GM18909 (cell line): Measurements from ENCODE around the gene RBM38.
"Not testable (repeated sequence)": the region's sequence is repeated elsewhere in the genome, so short reads cannot be mapped to it uniquely, and the experiment has no call there.

ENCODE experiments used
- ATAC-seq: cut with Tn5 transposase; IDR thresholded peaks from one replicate; pipeline ENCODE4 v1.9.1; 2021; ENCODE audit warnings: mild to moderate bottlenecking; ENCODE audit not compliant: unreplicated experiment, poor library complexity

RBM38 gene

DNA sequence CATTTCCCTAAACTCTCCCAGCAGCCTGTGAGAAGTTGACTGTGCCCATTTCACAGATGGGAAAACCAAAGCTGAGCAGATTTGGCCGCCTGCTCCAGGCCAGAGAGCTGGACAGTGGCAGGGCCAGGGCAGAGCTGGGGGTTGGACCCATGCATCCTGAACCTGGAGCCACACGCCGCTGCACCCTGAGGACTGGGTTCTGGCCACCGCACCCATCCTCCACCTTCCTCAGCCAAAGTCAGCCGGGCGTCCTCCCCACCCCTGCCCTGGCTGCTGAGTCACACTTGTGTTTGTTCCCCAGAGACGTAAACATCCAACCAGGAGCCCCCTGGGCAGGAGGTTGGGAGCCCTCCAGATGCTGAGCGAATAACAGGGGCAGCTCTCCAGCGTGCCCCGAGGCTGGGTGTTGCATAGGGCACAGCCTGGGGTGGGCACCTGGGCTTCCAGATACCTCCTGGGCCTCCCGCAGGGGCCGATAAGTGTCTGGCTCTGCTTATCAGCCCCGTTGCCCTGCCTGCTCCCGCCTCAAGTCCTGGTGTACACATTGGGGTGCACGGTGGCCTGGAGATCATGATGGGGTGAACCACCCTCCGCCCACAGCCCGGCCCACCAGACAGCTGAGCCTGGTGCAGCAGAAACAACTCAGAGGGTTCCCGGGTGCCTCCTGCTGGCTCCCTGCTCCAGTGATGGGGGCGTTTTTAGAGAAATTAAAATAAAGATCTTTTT is 23.8 kb downstream of the RBM38 start:
- no peak for ATAC-seq

- ATAC-seq = no peak
Measured at GRCh38 chr20:57415771-57416170, 24.6 kb downstream of the RBM38 start.

DNA sequence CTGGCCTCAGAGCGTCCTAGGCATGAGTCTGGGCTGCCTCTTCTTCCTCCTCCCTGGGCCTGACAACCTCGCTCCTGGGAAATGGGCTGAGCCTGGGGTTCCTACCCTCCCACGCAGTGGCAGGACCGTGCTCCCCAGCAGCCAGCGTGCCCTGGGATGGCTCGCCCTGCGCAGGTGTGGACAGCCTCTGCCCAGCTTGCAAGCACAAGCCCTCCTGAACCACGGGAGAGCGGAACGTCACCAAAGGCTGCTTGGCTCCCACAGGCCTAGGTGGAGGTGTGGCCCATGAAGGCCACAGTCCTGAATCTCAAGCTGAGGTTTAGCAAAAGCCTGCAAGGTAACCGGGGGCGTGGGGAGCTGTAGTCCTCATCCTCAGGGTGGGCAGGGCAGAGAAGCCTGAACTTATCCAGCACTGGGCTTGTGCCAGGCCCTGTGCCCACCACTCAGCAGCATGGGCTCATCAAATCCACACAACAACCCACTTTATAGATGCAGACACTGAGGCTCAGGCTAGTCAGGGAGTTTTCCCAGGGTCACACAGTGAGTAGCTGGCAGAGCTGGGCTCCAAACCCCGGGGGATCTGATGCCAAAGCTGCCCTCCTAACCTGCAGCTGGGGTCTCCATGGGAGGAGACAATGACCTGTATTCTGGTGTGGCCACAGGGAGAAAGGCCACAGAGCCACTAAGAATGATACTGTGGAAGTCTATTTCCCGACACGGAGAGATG is 25.3 kb downstream of the RBM38 start:
- ATAC-seq = no peak

DNA sequence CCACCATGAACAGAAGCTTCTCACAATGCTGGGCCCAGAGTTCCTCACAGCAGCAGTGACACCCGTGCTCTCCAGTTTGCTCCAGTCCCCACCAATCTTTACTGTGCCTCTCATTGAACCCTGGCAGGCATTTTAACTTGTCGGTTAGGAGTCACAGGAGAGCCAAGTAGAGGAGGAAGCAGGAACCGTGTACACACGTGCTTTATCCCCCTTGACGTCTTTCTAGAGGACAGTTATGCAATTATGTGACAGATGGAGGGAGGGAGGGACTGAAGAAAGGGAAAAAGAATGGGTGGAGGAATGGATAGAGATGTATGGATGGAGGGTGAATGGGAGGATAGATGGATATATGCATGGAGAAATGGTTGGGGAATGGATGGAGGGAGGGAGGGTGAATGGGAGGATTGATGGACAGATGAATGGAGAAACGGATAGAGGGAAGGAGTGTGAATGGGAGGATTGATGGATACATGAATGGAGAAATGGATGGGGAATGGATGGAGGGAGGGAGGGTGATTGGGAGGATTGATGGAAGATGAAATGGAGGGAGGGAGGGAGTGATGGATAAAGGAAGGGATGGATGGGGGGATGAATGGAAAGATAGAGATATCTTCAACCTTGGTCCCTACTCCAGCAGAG is 26.0 kb downstream of the RBM38 start:
- no peak for ATAC-seq

DNA sequence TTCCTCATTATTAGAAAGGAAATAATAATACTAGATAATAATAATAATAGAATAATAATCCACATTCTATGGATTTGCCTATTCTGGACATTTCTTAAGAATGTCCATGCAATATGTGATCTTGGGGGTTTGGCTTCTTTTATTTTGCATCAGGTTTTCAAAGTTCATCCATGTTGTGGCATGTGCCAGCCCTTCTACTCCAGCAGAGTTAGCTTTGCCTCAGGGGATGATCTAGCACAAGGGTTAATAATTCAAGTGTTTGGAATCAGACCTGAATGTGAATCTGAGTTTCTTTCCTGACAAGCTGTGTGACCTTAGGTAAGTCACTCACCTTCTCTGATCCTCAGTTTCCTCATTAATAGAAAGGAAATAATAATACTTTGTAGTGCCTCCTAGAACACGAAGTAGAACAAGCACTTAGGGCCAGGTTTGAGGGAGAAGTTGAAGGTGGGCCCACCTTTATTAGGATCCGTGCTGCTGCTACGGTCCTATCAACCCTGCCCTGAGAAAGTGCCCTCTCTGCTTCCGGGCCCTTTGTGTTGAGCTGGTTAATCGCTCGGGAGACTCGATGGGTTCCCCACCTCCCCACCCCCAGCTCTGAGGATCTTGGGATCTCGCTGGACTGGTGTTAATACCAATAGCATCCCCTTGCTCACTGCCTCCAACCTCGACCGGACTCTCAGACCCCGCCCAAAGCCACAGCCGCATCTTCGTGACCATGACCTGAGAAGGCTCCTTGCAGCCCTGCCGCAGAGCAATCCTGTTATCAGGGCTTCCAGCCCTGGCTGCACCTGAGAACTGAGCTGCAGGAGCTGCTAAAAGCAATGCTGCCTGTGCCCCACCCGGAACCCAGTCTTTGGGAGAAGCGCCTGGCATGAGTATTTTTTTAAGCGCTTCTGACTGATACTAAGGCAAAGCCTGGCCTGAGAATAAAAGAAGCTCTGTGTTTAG is 26.9 kb downstream of the RBM38 start:
- no peak for ATAC-seq

- not testable (repeated sequence) for ATAC-seq
Measured at GRCh38 chr20:57419479-57419878, 28.3 kb downstream of the RBM38 start.

DNA sequence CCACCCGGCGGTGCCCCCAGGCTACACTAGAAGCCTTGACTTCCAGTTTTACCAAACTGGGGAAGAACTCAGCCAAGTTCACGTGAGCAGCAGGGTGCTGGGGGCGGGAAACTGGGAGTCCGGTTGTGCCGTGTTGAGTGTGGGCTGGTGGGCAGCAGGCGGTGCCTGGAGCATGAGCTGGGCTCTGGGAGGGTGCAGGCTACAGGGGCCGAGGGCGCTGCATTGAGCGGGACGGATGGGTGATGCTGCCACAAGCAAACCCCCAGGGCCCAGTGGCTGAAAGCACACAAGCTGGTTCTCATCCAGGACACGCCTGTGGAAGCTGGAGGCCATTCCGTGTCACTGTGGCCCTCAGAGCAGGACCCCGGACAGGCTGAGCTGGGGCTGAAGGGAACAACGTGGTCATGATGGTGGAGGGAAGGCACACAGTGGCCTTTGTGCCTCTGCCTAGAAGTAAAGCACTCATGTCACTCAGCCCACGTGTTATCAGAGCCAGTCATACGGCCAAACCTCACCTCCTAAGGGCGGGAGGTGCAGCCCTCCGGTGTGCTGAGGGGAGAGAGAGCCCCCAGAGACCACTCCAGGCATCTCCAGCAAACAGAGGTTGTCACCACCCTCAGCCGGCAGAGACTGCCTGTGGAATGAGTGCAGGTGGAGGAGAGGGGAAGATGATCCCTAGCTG is 29.5 kb downstream of the RBM38 start:
- no peak for ATAC-seq

DNA sequence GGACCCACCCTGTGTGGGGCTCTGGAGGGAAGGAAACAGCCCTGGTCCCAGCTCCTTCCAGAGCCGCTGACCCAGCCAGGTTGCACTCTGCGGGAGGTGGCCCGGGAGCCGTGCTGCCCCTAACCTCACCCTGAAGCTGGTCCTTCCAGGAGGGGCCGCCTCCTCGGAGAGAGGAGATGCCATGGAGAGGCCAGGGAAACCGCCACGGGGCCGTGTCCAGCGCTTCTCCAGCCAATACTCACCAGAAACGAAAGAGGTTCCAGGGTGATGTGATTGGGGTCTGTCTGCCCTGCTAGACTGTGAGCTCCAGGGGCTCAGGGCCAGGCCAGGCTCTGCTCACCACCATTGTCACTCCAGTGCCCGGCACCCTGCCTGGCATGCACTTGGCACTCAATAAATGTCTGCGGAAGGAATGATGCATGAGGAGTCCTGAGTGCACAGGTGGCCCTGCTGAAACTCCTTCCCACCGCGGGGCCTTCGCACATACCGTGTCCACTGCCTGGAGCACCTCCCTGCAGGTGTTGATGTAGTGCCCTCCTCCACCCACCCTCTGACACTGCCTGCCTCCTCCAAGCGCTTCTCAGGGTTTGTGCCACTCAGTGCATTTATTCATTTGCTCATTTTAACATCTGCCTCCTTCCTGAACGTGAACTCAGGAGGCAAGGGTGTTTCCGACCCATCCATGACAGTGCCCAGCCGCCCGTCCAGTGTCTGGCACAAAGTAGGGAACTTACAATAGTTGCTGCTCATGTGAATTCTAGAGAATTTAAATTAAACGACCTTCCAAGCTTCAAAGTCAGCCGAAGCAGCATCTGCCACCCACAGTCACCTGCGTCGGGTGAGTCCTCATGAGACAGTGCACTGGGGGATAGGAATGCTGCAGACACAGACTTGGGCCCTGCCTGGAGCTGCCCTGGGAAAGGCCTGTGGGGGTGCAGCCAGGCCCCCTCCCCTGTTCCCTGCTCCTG is 30.3 kb downstream of the RBM38 start:
- no peak for ATAC-seq

GRCh38 chr20:57422254-57422653 is 31.1 kb downstream of the RBM38 start:
- ATAC-seq = no peak

GRCh38 chr20:57425150-57426013 is 34.2 kb downstream of the RBM38 start:
- no peak for ATAC-seq

DNA sequence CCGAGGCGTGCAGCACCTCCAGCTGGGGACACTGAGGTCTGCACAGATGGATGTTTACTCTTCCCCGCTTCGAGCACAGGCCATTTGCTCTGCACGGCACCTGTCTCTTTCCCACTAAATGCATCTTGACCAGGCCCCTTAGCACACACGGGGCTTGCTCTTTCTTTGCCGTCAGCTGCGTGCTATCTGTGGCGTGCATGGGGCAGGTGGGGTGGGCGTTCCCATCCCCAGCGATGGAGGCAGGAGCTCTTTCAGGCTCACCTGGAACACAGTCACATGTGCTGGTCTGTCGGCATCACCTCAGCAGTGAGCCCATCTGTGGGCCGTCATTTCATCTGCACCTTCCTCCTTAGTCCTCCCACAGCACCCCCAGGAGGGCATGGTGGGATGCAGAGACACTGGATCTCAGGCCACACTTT is 35.1 kb downstream of the RBM38 start:
- no peak for ATAC-seq

DNA sequence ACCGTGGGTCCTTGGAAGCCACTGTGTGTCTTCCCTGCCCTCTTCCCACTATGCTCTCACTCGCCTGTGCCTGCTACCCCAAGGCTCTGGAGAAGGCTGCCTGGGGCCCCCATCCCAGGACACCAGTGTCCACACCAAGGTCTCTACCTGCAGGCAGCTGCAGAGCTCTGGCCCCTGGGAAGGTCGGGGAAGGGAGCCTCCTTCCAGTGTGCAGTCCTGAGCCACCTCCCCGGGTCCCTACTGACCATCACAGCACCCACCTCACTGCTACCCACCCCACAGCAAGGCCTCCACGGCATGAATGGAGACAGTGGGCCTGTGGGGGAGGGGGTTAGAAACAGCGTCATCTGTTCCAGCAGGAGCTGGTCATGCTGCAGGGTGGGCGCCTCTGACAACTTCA is 35.6 kb downstream of the RBM38 start:
- no peak for ATAC-seq

DNA sequence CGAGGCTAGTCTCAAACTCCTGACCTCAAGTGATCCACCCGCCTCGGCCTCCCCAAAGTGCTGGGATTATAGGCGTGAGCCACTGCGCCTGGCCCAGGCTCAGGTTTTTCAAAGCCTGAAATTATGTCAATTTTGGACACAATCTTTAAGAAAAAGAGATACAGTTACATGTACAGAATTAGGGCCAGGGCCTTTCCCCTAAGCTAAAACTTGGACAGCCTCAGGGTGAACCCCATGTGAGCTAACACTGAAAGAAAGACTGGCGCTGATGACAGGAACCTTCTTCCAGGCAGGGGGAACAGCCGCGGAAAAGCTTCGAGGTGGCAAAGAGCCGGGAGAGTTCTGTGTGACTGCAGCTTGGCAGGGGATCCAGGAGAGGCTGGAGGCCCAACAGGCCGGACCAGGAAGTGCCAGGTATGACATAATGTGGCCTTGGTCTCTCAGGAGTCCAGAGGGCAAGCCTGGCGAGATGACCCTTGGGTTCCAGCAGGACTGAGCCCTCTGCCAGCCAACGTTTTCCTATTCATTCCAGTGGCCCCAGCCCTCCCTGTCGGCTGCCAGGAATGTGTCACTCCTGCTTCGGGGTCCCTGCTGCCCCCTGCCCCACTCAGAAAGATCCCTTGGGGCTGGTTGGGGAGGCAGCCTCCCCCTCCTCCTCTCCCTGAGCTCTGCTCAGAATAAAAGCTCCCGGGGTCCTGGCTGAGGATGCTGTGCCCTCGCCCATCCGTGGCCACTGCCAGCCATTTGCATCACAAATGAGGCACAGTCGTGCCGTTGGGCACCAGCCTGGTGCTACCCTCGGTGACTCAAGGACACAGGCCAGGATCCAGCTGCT is 37.3 kb downstream of the RBM38 start:
- ATAC-seq = no peak

DNA sequence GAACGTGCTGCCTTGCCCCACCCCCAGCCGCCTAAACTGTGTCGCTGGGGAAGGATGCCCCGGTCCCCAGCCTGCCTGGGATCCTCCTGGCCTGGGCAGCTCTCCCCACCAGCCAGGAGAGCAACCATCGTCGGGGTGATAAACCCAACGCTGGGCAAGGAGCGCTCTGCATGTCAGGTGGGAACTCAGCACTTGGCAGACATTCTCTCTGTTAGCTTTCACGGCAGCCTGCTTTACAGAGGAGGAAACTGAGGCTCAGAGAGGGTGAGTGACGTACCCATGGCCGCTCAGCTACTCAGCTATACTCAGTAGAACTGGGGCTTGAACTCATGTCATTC is 37.9 kb downstream of the RBM38 start:
- no peak for ATAC-seq

GRCh38 chr20:57429580-57430200 is 38.5 kb downstream of the RBM38 start:
- ATAC-seq = no peak

DNA sequence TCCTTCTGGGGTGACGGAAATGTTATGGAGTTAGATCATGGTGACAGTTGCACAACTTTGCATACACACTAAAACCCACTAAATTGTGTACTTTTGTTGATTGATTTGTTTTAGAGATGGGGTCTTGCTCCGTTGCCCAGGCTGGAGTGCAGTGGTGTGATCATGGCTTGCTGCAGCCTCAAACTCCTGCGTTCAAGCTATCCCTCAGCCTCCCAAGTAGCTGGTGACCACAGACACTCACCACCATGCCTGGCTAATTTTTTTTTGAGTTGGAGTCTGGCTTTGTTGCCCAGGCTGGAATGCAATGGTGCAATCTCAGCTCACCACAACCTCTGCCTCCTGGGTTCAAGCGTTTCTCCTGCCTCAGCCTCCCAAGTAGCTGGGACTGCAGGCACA is 39.0 kb downstream of the RBM38 start:
- ATAC-seq = not testable (repeated sequence)

GRCh38 chr20:57431539-57431835 is 40.3 kb downstream of the RBM38 start:
- ATAC-seq = no peak
